ENCODE measurements around the gene LIMS2. TPM values are rescaled to one million over a fixed set of nuclear protein-coding genes. Genes with fewer than 3 reads are reported as not detected.

The LIMS2 gene
- polyA plus RNA-seq, 3 donors from 2014 or later: 0.40 TPM; not detected in 2

DNA sequence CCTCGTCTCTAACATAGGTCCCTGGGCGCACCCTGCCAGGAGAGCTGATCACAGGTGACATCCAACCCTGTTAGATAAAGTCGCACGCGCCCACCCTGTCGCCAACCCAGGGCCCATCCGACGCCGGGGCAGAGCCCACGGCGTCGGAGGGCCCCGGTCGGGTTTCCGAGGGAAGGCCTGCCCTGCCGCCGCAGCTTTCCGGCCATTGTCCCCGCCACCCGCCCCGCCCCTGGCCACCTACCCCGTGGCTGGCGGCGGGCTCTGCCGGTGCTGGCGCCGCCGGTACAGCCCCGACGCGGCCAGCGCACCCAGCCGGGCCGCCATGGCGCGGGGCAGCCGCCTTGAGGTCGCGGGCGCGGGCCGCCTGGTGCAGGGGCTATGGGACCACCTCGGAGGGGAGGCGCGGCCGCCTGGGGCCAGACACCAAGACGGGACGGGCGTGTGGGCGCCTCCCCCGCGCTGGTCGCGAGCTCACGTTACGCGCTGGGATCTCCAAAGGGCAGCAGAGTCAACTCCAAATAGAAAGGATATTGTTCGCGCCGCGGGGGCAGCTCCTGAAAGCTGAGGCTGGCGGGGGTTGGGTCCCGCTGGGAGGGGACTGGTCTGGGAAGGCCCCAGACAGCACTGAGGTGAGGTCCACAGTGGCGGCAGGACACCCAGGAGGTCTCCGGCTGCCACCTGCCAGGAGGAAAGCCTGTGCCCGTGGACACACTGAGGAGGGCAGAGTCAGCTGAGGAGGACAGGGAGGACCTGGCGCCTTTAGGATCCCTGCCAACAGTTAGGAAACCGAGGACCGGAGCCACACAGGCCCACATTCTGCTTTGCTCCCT is 11.1 kb downstream of the LIMS2 start:
- peaks cover 15 to 19% (median 15%) of the 10 kb centered on the region in 3 donors for H3K27me3 Mint-ChIP-seq (ENCODE audit: low read depth in 3 of 3)
- no peaks in the 10 kb centered on the region for H3K4me1 Mint-ChIP-seq
- H3K4me3 Mint-ChIP-seq: no peak overlapping the region
- H3K36me3 Mint-ChIP-seq: no peaks in the 10 kb centered on the region
- peaks cover 0 to 2% (median 0%) of the 10 kb centered on the region in 6 donors for H3K9me3 Mint-ChIP-seq
- DNase-seq: no peak
- H3K27ac Mint-ChIP-seq: no peak overlapping the region

DNA sequence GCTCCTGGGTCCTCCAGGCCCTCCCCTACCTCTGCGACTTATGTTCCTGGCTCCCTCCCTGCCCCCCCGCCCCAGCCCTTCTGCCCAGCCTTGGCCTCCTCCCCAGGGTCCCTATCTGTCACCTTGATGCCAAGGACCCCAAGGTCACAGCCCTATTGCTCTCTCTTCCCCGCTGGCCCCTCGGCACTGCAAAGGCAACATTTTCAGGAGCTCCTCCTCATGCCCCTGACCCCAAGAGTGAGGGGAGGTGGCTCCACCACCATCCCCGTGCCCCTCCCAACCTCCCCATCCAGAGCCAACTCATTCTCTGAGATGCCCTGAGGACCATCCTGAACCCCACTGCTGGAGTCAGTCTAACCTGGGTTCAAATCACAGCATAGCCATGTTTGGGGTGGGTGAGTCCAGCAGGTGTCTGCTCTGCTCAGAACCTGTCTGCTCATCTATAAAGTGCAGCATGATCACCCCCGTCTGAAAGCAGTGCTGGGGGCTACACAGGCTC is 11.7 kb downstream of the LIMS2 start:
- no peak overlapping the region for H3K4me3 Mint-ChIP-seq
- no peak overlapping the region for H3K27ac Mint-ChIP-seq
- DNase-seq: no peak
- peaks cover 15 to 19% (median 15%) of the 10 kb centered on the region in 3 donors for H3K27me3 Mint-ChIP-seq (ENCODE audit: low read depth in 3 of 3)
- H3K4me1 Mint-ChIP-seq: no peaks in the 10 kb centered on the region
- peaks cover 0 to 2% (median 0%) of the 10 kb centered on the region in 6 donors for H3K9me3 Mint-ChIP-seq
- H3K36me3 Mint-ChIP-seq: no peaks in the 10 kb centered on the region

DNA sequence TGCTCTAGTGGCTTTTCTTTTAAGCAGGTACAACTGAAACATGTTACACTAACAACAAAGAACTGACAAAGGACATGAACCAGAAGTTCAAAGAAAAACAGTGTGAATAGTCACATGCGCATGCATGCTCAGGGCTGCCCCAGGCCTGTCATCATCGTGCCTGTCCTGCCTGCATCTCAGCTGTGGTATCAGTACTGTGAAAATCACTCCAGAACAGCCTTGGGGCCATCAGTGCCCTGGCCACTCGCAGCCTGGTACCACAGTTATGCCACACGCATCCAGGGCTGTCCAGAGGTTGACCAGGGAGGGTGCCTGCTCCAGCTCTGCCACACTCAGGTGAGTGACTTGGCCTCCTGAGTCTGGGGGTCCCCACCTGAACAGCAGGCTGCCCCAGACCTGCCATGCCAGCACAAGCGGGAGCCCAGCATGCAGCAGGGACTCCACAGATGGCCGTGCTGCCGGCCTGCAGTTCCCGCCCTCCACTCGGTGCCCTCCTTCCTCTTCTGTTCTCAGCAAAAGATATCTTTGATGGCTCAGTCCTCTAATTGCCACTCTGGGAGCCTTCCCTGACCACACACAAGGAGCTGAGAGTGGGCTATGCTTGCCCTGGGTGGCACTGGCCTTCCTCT is 12.3 kb downstream of the LIMS2 start:
- Mint-ChIP-seq H3K36me3 (no peaks in the 10 kb centered on the region), H3K27ac (no peak overlapping the region), H3K9me3 (peaks cover 0 to 2% (median 0%) of the 10 kb centered on the region in 6 donors), H3K27me3 (ENCODE audit: low read depth in 3 of 3) (peaks cover 12 to 19% (median 15%) of the 10 kb centered on the region in 3 donors), H3K4me1 (no peaks in the 10 kb centered on the region), H3K4me3 (no peak overlapping the region)
- no peak for DNase-seq

DNA sequence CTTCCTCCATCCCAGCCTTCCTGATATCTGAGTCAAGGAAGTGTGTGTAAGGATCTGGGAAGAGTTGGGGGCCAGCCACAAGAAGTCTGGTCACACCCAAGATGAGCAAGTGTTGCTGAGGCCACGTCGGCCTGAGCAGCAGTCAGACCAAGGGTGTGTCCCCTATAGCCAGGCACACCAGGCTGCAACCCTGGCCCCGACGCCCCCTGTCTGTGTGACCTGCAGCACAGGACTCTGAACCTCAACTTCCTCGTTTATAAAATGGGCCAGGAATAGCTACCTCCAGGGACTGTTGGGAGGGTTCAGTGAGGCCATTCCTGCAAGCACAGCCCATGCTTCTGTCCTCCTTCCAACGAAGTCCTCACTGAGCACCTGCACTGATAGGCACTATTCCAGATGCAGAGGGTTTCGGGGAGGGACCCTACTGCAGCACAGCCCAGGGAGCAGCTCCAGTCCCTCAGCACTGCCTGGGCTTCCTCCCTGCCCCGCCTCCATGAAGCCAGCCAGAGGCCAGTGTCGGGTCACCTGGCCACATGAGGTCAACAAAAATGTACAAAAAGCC is 13.3 kb downstream of the LIMS2 start:
- Mint-ChIP-seq H3K4me3 (no peak overlapping the region), H3K9me3 (peaks cover 0 to 2% (median 0%) of the 10 kb centered on the region in 6 donors), H3K4me1 (no peaks in the 10 kb centered on the region), H3K36me3 (no peaks in the 10 kb centered on the region), H3K27me3 (ENCODE audit: low read depth in 3 of 3) (peaks cover 10 to 16% (median 12%) of the 10 kb centered on the region in 3 donors), H3K27ac (no peak overlapping the region)
- no peak for DNase-seq

DNA sequence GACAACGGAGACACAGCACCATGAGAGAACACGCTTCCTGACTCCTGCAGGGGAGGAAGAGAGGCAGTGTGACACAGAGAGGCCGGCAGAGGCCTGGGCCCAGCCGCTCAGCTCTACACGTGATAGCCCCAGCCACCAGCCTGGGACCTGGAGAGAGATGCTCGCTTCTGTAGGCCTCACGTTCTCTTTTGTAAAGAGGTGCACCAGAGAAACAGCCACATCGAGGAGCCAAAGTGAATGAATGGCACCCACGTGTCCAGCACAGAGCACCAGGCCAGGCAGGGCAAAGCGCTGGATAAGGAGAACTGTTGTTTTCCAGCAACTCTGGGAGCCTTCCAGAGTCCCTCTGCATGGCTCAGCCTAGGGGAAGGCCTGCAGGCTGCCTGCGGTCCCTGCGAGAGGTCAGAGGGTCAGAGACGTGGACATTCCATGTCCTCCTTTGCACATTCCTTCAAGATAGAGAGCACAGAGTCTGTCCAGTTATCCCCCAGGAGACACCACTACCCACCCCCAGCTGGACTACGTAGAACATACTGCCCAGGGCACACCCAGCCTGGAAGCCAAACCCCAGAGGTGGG is 14.2 kb downstream of the LIMS2 start:
- Mint-ChIP-seq H3K4me1 (no peaks in the 10 kb centered on the region), H3K9me3 (no peaks in the 10 kb centered on the region), H3K27ac (no peak overlapping the region), H3K27me3 (ENCODE audit: low read depth in 3 of 3) (peaks cover 10 to 14% (median 12%) of the 10 kb centered on the region in 3 donors), H3K4me3 (no peak overlapping the region), H3K36me3 (no peaks in the 10 kb centered on the region)
- DNase-seq: no peak

DNA sequence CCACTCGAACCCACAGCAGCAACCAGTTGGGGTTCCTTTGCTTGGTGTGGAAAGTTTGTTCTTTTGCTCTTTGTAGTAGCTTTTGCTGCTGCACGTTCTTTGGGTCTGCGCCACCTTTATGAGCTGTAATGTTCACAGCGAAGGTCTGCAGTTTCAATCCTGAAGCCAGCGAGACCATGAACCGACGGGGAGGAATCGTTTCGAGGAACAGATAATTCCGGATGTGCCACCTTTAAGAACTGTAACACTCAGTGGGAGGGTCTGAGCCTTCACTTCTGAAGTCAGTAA is 15.1 kb downstream of the LIMS2 start:
- Mint-ChIP-seq H3K9me3 (no peaks in the 10 kb centered on the region), H3K4me1 (no peaks in the 10 kb centered on the region), H3K36me3 (no peaks in the 10 kb centered on the region), H3K27ac (no peak overlapping the region), H3K27me3 (ENCODE audit: low read depth in 3 of 3) (peaks cover 5 to 12% (median 9%) of the 10 kb centered on the region in 3 donors), H3K4me3 (no peak overlapping the region)
- DNase-seq: no peak

DNA sequence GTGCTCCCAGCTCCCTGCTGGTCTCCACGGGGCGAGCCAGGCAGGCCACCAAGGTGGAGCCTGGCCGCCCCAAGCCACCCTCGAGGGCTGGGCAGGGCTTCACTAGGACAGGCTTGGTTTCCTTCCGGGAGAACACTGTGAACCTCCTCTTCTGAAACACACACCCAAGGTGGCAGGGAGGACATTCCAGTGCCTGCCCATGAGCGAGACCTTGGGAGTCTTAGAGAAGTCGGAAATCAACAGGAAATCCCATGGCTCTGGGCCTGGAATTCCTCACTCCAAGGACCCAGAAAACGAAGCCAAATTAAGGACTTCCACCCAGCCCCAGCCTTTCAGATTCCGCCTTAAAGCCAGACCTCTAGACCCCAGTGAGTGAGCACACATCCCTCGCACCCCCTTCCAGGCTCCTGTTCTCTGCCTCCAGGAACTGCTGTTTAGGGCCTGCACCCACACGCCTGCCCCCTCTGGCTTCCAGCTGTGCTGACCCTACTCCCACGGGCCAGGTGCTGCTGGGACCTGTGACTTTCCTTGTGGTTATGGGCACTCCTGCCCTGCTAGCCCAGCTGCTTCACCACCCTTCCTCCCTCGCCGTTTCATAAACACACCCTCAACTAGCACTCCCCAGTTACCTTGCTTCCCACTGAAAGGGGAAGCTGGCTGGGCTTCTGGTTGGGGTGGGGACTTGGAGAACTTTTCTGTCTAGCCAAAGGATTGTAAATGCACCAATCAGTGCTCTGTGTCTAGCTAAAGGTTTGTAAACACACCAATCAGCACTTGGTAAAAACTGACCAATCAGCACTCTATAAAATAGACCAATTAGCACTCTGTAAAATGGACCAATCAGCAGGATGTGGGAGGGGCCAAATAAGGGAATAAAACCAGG is 15.7 kb downstream of the LIMS2 start:
- no peak for DNase-seq
- Mint-ChIP-seq H3K4me1 (no peaks in the 10 kb centered on the region), H3K27me3 (ENCODE audit: low read depth in 3 of 3) (peaks cover 2 to 9% (median 3%) of the 10 kb centered on the region in 3 donors), H3K27ac (no peak overlapping the region), H3K4me3 (no peak overlapping the region), H3K9me3 (no peaks in the 10 kb centered on the region), H3K36me3 (no peaks in the 10 kb centered on the region)

DNA sequence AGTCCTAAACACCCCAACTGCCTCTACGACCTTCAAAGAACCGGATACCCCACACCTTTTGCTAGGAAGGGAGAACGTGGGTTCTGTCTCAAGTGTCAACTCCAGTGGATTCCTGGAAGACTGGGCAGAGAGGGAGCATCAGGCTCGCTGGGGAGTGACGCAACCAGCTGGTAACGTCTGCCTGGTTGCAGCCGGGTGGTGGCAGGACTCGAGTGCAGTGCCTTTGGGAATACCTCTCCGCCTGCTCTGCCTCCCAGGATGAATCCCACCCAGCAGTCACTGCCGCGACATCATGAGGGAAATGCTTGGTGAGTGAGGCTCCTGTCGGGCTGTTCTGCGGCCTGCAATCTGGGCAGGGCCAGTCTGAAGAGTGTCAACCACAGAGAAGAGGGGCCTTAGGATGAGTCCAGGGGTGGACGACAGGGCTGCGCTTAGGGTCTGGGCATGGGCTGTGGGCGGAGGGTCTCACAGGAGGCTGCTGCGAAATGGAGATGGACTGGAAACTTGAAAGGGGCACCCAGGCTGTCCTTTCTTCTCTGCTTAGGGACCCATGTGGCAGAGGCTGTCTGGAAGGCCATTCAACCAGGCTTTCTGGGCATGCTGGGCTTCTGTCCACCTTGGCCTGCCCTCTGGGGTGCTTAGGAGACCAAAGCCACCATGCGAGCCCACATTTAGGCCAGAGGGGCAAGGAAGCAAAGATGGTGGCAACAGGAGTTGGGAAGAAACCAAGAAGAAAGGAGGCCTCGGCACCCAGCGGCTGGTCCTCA is 16.5 kb downstream of the LIMS2 start:
- Mint-ChIP-seq H3K9me3 (no peaks in the 10 kb centered on the region), H3K4me1 (no peaks in the 10 kb centered on the region), H3K4me3 (no peak overlapping the region), H3K36me3 (no peaks in the 10 kb centered on the region), H3K27me3 (ENCODE audit: low read depth in 3 of 3) (peaks cover 2 to 9% (median 3%) of the 10 kb centered on the region in 3 donors), H3K27ac (no peak overlapping the region)
- DNase-seq: no peak

DNA sequence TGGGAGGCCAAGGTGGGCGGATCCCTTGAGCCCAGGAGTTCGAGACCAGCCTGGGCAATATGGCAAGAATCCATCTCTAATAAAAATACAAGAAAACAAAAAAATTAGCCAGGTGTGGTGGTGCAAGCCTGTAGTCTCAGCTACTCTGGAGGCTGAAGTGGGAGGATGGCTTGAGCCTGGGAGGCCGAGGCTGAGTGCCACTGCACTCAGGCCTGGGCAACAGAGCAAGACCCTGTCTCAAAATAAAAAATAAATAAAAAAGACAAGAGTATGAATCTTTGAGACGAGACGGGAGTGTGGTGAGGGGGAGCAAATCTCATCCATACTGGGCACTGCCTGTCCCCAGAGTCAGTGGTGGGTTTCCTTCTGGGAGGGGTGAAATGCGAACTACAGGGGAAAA is 17.2 kb downstream of the LIMS2 start:
- H3K9me3 Mint-ChIP-seq: no peaks in the 10 kb centered on the region
- no peaks in the 10 kb centered on the region for H3K4me1 Mint-ChIP-seq
- peaks cover under 1 to 6% (median 3%) of the 10 kb centered on the region in 3 donors for H3K27me3 Mint-ChIP-seq (ENCODE audit: low read depth in 3 of 3)
- no peak overlapping the region for H3K27ac Mint-ChIP-seq
- no peaks in the 10 kb centered on the region for H3K36me3 Mint-ChIP-seq
- DNase-seq: no peak
- H3K4me3 Mint-ChIP-seq: no peak overlapping the region

DNA sequence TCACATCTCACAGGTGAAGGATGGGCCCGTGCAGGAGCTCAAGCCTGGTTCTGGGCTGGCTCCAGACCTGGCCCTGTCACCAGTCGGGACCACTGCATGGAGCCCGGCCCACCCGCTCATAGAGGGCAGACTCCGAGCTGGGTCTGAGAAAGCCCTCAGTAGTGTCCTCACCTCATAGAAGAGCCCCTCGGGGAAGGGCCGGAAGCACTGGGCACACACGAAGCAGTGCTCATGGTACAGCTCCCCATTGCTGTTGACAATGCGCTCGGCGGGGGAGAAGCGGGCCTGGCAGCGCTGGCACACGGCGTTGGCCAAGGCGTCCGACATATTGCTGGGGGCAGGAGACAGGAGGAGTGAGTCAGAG is 18.1 kb downstream of the LIMS2 start:
- no peak overlapping the region for H3K4me3 Mint-ChIP-seq
- H3K27ac Mint-ChIP-seq: no peak overlapping the region
- DNase-seq: no peak
- H3K36me3 Mint-ChIP-seq: no peaks in the 10 kb centered on the region
- no peaks in the 10 kb centered on the region for H3K4me1 Mint-ChIP-seq
- peaks cover 0 to 6% (median 3%) of the 10 kb centered on the region in 3 donors for H3K27me3 Mint-ChIP-seq (ENCODE audit: low read depth in 3 of 3)
- H3K9me3 Mint-ChIP-seq: no peaks in the 10 kb centered on the region

DNA sequence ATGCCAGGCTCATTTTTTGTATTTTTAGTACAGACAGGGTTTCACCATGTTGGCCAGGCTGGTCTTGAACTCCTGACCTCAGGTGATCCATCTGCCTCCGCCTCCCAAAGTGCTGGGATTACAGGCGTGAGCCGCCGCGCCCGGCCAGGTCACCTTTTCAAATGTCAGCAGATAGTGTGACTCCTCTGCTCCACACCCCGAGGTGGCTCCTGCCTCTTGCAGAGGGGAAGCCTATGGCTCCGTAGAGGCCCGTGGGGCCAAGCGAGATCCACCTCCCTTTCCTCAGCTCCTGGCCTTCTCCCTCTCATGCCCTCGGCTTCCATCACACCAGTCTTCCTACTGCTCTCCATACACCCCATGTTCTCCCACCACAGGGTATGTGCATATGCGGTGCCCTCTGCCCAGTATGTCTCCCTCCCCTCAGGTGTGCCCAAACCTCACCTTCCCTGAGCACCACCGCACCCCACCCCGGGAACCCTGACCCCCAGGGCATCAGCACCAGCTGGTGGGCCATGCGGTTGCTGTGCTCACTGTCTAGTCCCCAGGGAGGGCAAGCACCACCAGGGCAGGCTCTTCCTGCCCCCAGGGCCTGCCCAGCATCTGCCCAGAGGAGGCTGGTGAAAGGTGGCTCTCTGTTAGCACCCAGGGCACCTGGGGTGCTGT is 18.6 kb downstream of the LIMS2 start:
- H3K4me1 Mint-ChIP-seq: no peaks in the 10 kb centered on the region
- H3K27me3 Mint-ChIP-seq (ENCODE audit: low read depth in 3 of 3): peaks cover 0 to 6% (median 3%) of the 10 kb centered on the region in 3 donors
- H3K4me3 Mint-ChIP-seq: no peak overlapping the region
- DNase-seq: no peak
- no peak overlapping the region for H3K27ac Mint-ChIP-seq
- no peaks in the 10 kb centered on the region for H3K9me3 Mint-ChIP-seq
- no peaks in the 10 kb centered on the region for H3K36me3 Mint-ChIP-seq

DNA sequence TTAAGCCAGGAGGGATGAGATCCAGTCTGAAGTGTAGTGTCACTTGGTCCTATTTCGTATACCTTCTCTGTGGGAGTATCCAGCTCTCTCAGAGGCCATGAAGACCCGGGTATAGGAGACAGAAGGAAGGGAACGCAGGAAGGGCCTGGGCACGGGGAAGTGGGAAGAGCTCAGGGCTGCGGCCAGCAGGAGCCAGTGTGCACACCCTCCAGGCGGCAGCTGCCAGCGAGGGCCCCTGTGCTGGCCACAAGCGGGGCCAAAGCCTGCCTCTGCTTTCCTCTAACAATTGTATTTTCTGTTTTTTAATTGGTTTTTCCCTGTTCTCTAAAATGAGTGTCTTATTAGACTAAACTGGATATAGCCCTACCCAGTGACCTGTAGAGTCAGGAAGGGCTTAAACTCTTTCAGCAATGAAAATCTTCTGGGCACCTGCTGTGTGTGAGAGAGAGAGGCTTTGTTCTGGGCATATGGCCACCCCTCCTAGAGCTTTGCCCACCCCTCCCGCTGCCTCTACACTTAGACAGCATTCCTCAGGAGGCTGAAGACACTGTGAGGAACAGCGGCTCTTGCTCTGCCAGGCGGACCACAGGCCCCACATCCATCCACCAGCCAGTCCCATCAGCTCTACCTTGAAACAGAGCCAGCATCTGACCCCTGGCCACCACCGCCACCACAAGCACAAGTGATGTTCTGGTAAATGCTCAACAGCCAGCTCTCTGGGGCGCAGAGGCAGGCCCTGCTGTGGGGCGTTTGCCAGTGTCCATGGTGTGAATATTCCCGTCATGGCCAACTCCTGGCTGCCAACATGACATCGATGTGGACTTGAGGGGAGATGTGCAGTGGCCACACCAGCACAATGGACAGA is 19.9 kb downstream of the LIMS2 start:
- no peaks in the 10 kb centered on the region for H3K36me3 Mint-ChIP-seq
- no peaks in the 10 kb centered on the region for H3K4me1 Mint-ChIP-seq
- H3K9me3 Mint-ChIP-seq: no peaks in the 10 kb centered on the region
- H3K27ac Mint-ChIP-seq: no peak overlapping the region
- H3K27me3 Mint-ChIP-seq (ENCODE audit: low read depth in 3 of 3): peaks cover 0 to 1% (median 0%) of the 10 kb centered on the region in 3 donors
- no peak for DNase-seq
- H3K4me3 Mint-ChIP-seq: no peak overlapping the region

All from immature natural killer cell (primary cell).